ENCODE measurements around the gene PRDM16.

GRCh38 chr1:3399732-3400131 lies 330.7 kb downstream of the PRDM16 start:
- TF ChIP-seq CEBPB (IDR thresholded peaks at IDR 0.05; ENCODE audit: low read depth, low read length) (no peak), POLR2AphosphoS5 (IDR thresholded peaks at IDR 0.05; ENCODE audit: low read depth, low read length) (no peak), POLR2A (IDR thresholded peaks at IDR 0.05; ENCODE audit: control extremely low read depth in 1 of 2, low read depth in 2 of 2, low read length in 2 of 2) (no peak), RAD21 (IDR thresholded peaks at IDR 0.05 in 1 of 2, conservative IDR thresholded peaks at IDR 0.05 in 1 of 2; ENCODE audit: low read depth in 2 of 2, low read length in 2 of 2) (no peak), CBX8 (IDR thresholded peaks at IDR 0.05; ENCODE audit: borderline replicate concordance, low read depth, low read length) (no peak), BCL11A (IDR thresholded peaks at IDR 0.05; ENCODE audit: low read depth in 2 of 2, low read length in 2 of 2) (no peak), MAX (IDR thresholded peaks at IDR 0.05) (no peak)
- TF ChIP-seq, protein P1, sequence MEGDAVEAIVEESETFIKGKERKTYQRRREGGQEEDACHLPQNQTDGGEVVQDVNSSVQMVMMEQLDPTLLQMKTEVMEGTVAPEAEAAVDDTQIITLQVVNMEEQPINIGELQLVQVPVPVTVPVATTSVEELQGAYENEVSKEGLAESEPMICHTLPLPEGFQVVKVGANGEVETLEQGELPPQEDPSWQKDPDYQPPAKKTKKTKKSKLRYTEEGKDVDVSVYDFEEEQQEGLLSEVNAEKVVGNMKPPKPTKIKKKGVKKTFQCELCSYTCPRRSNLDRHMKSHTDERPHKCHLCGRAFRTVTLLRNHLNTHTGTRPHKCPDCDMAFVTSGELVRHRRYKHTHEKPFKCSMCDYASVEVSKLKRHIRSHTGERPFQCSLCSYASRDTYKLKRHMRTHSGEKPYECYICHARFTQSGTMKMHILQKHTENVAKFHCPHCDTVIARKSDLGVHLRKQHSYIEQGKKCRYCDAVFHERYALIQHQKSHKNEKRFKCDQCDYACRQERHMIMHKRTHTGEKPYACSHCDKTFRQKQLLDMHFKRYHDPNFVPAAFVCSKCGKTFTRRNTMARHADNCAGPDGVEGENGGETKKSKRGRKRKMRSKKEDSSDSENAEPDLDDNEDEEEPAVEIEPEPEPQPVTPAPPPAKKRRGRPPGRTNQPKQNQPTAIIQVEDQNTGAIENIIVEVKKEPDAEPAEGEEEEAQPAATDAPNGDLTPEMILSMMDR (IDR thresholded peaks at IDR 0.05; ENCODE audit: control extremely low read depth in 1 of 3, insufficient read depth in 1 of 3, low read depth in 1 of 3, low read length in 3 of 3) = no peak

Measured in H1 (cell line).